Chondrocyte (in vitro differentiated cells): ENCODE measurements around the gene USP13. TPM values are rescaled to one million over a fixed set of nuclear protein-coding genes. Genes with fewer than 3 reads are reported as not detected.

ENCODE experiments used
- DNase-seq: peaks from one replicate; pipeline ENCODE4 v3.0.0; 2021; ENCODE audit warnings: mixed read lengths, low spot score
- H3K27ac Mint-ChIP-seq: one replicate; pipeline ENCODE4 v1.8.0; 2021; ENCODE audit warnings: mild to moderate bottlenecking, moderate library complexity, mixed read lengths; ENCODE audit not compliant: unreplicated experiment
- H3K27me3 Mint-ChIP-seq: 2 replicates; pipeline ENCODE4 v1.8.0; 2021; ENCODE audit warnings: low read depth, mixed read lengths
- H3K36me3 Mint-ChIP-seq: 2 replicates; pipeline ENCODE4 v1.8.0; 2021; ENCODE audit warnings: low read depth, mixed read lengths
- H3K4me1 Mint-ChIP-seq: 2 replicates; pipeline ENCODE4 v1.8.0; 2021; ENCODE audit warnings: low read depth, mild to moderate bottlenecking, mixed read lengths
- H3K4me3 Mint-ChIP-seq: one replicate; pipeline ENCODE4 v1.8.0; 2021; ENCODE audit warnings: mild to moderate bottlenecking, moderate library complexity, mixed read lengths; ENCODE audit not compliant: unreplicated experiment
- H3K9me3 Mint-ChIP-seq: 2 replicates; pipeline ENCODE4 v1.8.0; 2021; ENCODE audit warnings: low read depth, mixed read lengths
- CTCF ChIP-seq: fragments of 200-600 bp; sonication (generic); IDR thresholded peaks from 2 replicates; pipeline ENCODE4 v1.5.0; 2021; ENCODE audit warnings: antibody characterized with exemption, mild to moderate bottlenecking, moderate library complexity
- total RNA-seq: library from RNA; stranded (reverse); gene quantifications from 3 replicates; pipeline ENCODE4 v1.2.1, GENCODE V29; 2021

Gene USP13
- total RNA-seq, 1 donor from 2014 or later: 12.7 TPM

DNA sequence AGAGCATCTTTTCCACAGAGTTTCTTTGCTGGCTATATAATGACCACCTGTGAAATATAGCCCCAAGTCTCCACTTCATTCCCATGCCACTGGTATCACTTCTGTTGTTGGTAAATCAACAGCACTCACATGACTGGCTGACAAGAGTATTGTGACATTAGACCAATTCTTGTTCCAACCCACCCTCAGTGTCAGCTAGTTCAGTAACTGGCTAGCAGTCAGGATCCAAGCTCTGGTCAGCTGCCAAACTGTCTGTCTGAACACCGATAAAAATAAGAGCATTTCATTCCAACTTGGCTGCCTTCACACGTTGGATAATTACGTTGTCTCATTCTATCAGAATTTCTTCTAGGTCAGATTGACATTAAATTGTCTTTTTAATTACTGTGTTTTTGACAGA lies 166.5 kb downstream of the USP13 start:
- Mint-ChIP-seq H3K27me3 (peaks cover 4% of the 10 kb centered on the region), H3K27ac (no peak overlapping the region), H3K36me3 (no peaks in the 10 kb centered on the region), H3K4me1 (no peaks in the 10 kb centered on the region), H3K4me3 (no peak overlapping the region), H3K9me3 (no peaks in the 10 kb centered on the region)
- no peak for TF ChIP-seq CTCF
- DNase-seq: no peak

DNA sequence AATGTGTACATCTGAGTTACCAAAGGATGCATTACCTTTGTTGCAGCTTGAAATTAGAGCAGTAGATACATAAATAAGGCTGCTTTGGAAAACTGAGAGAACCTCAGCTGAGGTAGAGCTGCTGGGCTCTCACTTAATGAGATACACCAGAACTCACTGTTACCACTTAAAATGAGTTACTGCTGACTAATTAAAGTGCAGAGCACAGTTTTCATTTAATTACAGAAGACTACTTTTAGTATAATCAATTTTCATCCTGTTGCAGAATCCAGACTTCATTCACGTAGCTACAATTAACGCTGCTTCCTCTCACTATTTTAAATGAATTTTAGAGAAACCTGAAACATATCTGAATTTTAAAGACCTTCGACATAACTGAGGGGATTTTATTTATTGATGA lies 169.5 kb downstream of the USP13 start:
- no peak for TF ChIP-seq CTCF
- H3K9me3 Mint-ChIP-seq: no peaks in the 10 kb centered on the region
- no peaks in the 10 kb centered on the region for H3K36me3 Mint-ChIP-seq
- H3K4me1 Mint-ChIP-seq: peaks cover 16% of the 10 kb centered on the region
- H3K4me3 Mint-ChIP-seq: no peak overlapping the region
- H3K27me3 Mint-ChIP-seq: peaks cover 4% of the 10 kb centered on the region
- H3K27ac Mint-ChIP-seq: no peak overlapping the region
- DNase-seq: no peak

GRCh38 chr3:179825527-179826246 lies 172.8 kb downstream of the USP13 start:
- Mint-ChIP-seq H3K4me1 (peaks cover 16% of the 10 kb centered on the region), H3K4me3 (no peak overlapping the region), H3K9me3 (no peaks in the 10 kb centered on the region), H3K27me3 (peaks cover under 1% of the 10 kb centered on the region), H3K27ac (no peak overlapping the region), H3K36me3 (no peaks in the 10 kb centered on the region)
- DNase-seq: no peak
- TF ChIP-seq CTCF: no peak

DNA sequence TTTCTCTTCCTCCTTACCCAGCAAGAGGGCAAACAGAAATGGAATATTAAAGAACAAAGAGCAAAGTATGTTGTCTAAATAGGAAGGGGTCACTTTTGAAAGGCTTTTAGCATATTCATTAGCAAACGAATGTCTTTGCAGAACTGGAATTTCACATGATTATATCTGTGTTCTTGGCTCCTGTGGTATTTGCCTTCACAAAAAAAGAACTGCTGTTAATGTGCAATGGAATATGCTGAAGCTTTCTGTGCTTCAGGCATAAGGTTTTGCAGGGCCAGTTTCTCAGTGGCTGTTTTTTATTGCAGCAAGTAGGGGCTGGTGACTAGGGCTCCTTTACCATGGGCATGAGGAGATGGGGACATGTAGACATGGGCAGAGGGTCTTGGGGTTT lies 173.4 kb downstream of the USP13 start:
- Mint-ChIP-seq H3K27me3 (no peaks in the 10 kb centered on the region), H3K9me3 (no peaks in the 10 kb centered on the region), H3K27ac (no peak overlapping the region), H3K36me3 (no peaks in the 10 kb centered on the region), H3K4me1 (peaks cover 16% of the 10 kb centered on the region), H3K4me3 (no peak overlapping the region)
- no peak for DNase-seq
- no peak for TF ChIP-seq CTCF

GRCh38 chr3:179828738-179829137 lies 175.9 kb downstream of the USP13 start:
- H3K4me3 Mint-ChIP-seq: no peak overlapping the region
- no peak for DNase-seq
- peaks cover 2% of the 10 kb centered on the region for H3K27me3 Mint-ChIP-seq
- peaks cover 16% of the 10 kb centered on the region for H3K4me1 Mint-ChIP-seq
- TF ChIP-seq CTCF: no peak
- no peaks in the 10 kb centered on the region for H3K9me3 Mint-ChIP-seq
- H3K36me3 Mint-ChIP-seq: no peaks in the 10 kb centered on the region
- H3K27ac Mint-ChIP-seq: no peak overlapping the region
